Uterus (tissue), 2 donors: ENCODE measurements around the gene LRRC40.

Experiments used
- POLR2A ChIP-seq, 2 donors: fragments of 450-650 bp; IDR thresholded peaks; one replicate each; pipeline ENCODE4 v1.6.1; 2016; ENCODE audit warnings: antibody characterized with exemption in 2 of 2, mild to moderate bottlenecking in 1 of 2, moderate library complexity in 1 of 2
- TF ChIP-seq, protein P1 (sequence below), 4 experiments: fragments of 200-600 bp in 2 of 4; fragments of 450-650 bp in 2 of 4; sonication (generic) in 2 of 4; IDR thresholded peaks; one replicate each; pipeline ENCODE4 v1.5.1; 2016 to 2019; ENCODE audit warnings: antibody characterized with exemption in 4 of 4, mild to moderate bottlenecking in 2 of 4, moderate library complexity in 1 of 4

DNA sequence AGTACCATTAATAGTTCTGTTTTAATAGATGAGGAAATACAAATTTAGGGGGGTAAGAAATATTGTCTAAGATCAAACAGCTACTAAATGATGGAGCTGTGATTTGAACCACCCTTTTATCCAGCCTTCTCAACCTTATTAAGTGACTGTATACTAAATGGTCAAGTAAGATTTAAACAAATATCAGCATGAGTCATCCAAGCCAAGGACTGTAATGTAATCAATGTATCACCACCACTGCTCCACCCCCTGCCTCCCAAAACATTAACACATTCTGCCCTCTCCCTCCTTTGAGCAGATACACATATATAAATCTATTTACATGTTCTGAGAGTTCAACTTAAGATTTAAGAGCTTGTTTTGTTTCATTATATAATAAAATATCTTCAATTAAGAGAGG is 58.9 kb downstream of the LRRC40 start:
- TF ChIP-seq, protein P1, sequence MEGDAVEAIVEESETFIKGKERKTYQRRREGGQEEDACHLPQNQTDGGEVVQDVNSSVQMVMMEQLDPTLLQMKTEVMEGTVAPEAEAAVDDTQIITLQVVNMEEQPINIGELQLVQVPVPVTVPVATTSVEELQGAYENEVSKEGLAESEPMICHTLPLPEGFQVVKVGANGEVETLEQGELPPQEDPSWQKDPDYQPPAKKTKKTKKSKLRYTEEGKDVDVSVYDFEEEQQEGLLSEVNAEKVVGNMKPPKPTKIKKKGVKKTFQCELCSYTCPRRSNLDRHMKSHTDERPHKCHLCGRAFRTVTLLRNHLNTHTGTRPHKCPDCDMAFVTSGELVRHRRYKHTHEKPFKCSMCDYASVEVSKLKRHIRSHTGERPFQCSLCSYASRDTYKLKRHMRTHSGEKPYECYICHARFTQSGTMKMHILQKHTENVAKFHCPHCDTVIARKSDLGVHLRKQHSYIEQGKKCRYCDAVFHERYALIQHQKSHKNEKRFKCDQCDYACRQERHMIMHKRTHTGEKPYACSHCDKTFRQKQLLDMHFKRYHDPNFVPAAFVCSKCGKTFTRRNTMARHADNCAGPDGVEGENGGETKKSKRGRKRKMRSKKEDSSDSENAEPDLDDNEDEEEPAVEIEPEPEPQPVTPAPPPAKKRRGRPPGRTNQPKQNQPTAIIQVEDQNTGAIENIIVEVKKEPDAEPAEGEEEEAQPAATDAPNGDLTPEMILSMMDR (IDR thresholded peaks at IDR 0.05): no peak
- TF ChIP-seq POLR2A (IDR thresholded peaks at IDR 0.05): no peak
